T-helper 2 cell treated with Interferon-gamma antibody and Interleukin-4, amounts not matched to agents 100 ng/mL and 5 ng/mL, for 36 hours (primary cell): ENCODE data around the gene DCAF6. TPM values are rescaled to one million over a fixed set of nuclear protein-coding genes. Genes with fewer than 3 reads are reported as not detected.
"Not testable (repeated sequence)": the region's sequence is repeated elsewhere in the genome, so short reads cannot be mapped to it uniquely, and the experiment has no call there.

Source experiments
- intact Hi-C: fragments of 100-400 bp; cut with micrococcal nuclease; formaldehyde crosslinking; loops from one replicate; pipeline ENCODE4 v1.15.1; 2023
- total RNA-seq: library from RNA; stranded (reverse); gene quantifications from 2 replicates; pipeline ENCODE4 v1.2.3, GENCODE V29; 2022

DCAF6 gene, protein sequence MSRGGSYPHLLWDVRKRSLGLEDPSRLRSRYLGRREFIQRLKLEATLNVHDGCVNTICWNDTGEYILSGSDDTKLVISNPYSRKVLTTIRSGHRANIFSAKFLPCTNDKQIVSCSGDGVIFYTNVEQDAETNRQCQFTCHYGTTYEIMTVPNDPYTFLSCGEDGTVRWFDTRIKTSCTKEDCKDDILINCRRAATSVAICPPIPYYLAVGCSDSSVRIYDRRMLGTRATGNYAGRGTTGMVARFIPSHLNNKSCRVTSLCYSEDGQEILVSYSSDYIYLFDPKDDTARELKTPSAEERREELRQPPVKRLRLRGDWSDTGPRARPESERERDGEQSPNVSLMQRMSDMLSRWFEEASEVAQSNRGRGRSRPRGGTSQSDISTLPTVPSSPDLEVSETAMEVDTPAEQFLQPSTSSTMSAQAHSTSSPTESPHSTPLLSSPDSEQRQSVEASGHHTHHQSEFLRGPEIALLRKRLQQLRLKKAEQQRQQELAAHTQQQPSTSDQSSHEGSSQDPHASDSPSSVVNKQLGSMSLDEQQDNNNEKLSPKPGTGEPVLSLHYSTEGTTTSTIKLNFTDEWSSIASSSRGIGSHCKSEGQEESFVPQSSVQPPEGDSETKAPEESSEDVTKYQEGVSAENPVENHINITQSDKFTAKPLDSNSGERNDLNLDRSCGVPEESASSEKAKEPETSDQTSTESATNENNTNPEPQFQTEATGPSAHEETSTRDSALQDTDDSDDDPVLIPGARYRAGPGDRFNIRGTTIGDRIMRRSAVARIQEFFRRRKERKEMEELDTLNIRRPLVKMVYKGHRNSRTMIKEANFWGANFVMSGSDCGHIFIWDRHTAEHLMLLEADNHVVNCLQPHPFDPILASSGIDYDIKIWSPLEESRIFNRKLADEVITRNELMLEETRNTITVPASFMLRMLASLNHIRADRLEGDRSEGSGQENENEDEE
- 21.0 and 25.1 TPM in 2 replicates for total RNA-seq

GRCh38 chr1:167936068-167936929 is at the start of gene DCAF6:
Gene DCAF6 (plus strand): TSS chr1:167936683. CDS start chr1:167936912, 229 bp downstream.
- intact Hi-C loops: loop anchor here (1.0 to 10.0 kb wide), 14 partner anchors 131 to 1956 kb away; partner anchors contain the start of genes CREG1, NME7, SCYL3 and SFT2D2

DNA sequence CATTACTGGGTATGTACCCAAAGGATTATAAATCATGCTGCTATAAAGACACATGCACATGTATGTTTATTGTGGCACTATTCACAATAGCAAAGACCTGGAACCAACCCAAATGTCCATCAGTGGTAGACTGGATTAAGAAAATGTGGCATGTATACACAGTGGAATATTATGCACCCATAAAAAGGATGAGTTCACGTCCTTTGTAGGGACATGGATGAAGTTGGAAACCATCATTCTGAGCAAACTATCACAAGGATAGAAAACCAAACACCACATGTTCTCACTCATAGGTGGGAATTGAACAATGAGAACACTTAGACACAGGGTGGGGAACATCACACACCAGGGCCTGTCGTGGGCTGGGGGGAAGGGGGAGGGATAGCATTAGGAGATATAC is 49.3 kb upstream of the DCAF6 start:
- intact Hi-C loops: not testable (repeated sequence)

GRCh38 chr1:167890400-167890799 is 46.1 kb upstream of the DCAF6 start:
- intact Hi-C loops: no loop called here

GRCh38 chr1:167893798-167894197 is 42.7 kb upstream of the DCAF6 start:
- intact Hi-C loops: no loop called here

- intact Hi-C loops: no loop called here
Measured at GRCh38 chr1:167898578-167899222, 37.8 kb upstream of the DCAF6 start.

- intact Hi-C loops: no loop called here
Measured at GRCh38 chr1:167899253-167899681, 37.2 kb upstream of the DCAF6 start.

- intact Hi-C loops: no loop called here
Measured at GRCh38 chr1:167900907-167901306, 35.6 kb upstream of the DCAF6 start.

GRCh38 chr1:167904652-167905130 is 31.8 kb upstream of the DCAF6 start:
- intact Hi-C loops: no loop called here

- intact Hi-C loops: no loop called here
Measured at GRCh38 chr1:167905182-167905581, 31.3 kb upstream of the DCAF6 start.

GRCh38 chr1:167905671-167906070 is 30.8 kb upstream of the DCAF6 start:
- intact Hi-C loops: no loop called here

GRCh38 chr1:167909691-167910180 is 26.7 kb upstream of the DCAF6 start:
- intact Hi-C loops: no loop called here

DNA sequence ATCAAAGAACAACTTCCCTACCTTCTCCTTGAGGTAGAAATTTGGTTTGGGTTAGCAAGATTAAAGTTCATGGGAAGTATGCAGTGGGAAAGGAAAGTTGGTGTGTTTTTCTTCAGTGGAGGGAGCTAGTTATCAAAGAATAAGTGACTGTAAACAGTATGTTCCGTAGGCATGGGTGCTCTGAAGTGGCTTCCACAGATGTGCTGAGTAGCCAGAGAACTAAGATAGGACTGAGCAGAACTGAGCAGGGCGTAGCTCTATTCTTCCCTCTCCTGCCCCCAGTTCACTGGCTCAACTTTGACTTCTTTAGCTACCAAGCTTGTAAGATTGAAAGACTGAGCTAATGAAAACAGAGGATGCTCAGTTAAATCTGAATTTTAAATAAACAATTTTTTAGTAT is 26.0 kb upstream of the DCAF6 start:
- intact Hi-C loops: no loop called here

GRCh38 chr1:167911413-167911812 is 25.1 kb upstream of the DCAF6 start:
- intact Hi-C loops: no loop called here

- intact Hi-C loops: no loop called here
Measured at GRCh38 chr1:167912294-167912693, 24.2 kb upstream of the DCAF6 start.

GRCh38 chr1:167913895-167914496 is 22.5 kb upstream of the DCAF6 start, which contains the start of gene ADCY10:
Gene ADCY10 (minus strand): TSS chr1:167914134. CDS start chr1:167905140, 8,994 bp downstream.
- intact Hi-C loops: no loop called here

DNA sequence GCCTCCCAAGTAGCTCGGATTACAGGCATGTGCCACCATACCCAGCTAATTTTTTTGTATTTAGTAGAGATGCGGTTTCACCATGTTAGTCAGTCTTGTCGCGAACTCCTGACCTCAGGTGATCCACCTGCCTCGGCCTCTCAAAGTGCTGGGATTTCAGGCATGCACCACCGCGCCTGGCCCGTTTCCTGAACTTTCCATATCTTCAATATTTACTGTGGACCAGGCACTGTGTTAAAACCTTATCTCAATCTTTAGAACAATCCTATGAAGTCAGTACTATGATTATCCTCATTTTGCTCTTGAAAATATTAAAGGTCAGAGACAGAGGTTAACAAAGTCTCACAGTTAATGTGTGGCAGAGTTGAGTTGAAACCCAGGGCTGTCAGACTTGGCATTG is 20.9 kb upstream of the DCAF6 start:
- intact Hi-C loops: no loop called here

DNA sequence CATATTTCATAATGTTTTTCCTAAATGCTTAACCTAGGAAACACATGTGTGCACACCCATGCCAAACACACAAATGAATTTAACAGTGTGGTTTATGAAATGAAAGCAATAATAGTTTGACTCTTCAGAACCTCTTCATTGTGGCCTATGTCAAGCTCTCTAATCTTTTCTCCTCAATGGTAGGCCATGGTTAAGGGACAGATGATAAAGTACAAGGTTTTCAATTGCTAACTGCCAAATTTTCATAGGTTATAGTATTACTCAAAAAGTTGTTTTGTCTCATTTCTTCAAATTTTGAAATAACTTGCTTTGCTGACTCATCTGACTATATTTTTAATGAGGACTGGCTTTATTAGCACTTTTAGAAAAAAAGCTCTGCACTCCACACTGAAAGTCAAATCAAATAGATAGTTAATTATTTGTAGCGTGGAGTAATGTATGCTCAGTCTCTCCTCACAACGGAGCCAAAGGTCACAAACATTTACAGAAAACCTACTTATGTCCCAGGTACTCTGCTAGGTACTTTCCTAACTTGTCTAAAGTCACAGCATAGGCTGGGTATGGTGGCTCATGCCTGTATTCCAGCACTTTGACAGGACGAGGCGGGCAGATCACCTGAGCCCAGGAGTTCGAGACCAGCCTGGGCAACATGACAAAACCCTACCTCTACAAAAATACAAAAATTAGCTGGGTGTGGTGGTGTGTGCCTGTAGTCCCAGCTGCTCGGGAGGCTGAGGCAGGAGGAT is 19.5 kb upstream of the DCAF6 start:
- intact Hi-C loops: no loop called here

- intact Hi-C loops: no loop called here
Measured at GRCh38 chr1:167922023-167922422, 14.5 kb upstream of the DCAF6 start.

GRCh38 chr1:167922611-167923074 is 13.8 kb upstream of the DCAF6 start:
- intact Hi-C loops: no loop called here
